ENCODE measurements around the gene GNAQ. TPM values are rescaled to one million over a fixed set of nuclear protein-coding genes. Genes with fewer than 3 reads are reported as not detected.
A peak's percentile ranks its signal among the peaks of the same experiment; 100 is the strongest.

Gene GNAQ
- total RNA-seq, 1 donor from 2014 or later, result 46.9 TPM

DNA sequence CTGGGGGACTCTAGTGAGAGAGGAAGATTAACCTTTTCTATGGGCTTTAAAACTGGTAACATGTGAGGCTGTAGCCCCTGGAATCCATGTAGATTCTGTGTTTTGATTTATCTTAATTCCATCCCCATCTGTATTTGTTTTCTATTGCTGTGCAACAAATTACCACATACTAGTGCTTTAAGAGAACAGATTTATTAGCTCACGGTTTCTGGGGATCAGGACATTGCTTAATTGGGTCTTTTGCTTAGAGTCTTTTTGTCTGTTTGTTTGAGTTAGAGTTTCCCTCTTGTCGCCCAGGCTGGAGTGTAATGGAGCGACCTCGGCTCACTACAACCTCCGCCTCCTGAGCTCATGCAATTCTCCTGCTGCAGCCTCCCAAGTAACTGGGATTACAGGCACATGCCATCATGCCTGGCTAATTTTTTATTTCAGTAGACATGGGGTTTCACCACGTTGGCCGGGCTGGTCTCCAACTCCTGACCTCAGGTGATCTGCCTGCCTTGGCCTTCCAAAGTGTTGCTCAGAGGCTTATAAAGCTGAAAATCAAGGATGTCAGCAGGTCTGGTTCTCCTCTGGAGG lies 353.6 kb downstream of the GNAQ start:
- Mint-ChIP-seq H3K4me1 (peaks cover 13% of the 10 kb centered on the region), H3K27me3 (ENCODE audit: low read depth) (no peaks in the 10 kb centered on the region), H3K9me3 (no peaks in the 10 kb centered on the region), H3K27ac (no peak overlapping the region), H3K36me3 (no peaks in the 10 kb centered on the region), H3K4me3 (no peak overlapping the region)
- TF ChIP-seq, protein P1, sequence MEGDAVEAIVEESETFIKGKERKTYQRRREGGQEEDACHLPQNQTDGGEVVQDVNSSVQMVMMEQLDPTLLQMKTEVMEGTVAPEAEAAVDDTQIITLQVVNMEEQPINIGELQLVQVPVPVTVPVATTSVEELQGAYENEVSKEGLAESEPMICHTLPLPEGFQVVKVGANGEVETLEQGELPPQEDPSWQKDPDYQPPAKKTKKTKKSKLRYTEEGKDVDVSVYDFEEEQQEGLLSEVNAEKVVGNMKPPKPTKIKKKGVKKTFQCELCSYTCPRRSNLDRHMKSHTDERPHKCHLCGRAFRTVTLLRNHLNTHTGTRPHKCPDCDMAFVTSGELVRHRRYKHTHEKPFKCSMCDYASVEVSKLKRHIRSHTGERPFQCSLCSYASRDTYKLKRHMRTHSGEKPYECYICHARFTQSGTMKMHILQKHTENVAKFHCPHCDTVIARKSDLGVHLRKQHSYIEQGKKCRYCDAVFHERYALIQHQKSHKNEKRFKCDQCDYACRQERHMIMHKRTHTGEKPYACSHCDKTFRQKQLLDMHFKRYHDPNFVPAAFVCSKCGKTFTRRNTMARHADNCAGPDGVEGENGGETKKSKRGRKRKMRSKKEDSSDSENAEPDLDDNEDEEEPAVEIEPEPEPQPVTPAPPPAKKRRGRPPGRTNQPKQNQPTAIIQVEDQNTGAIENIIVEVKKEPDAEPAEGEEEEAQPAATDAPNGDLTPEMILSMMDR (IDR thresholded peaks at IDR 0.05; ENCODE audit: unreplicated experiment), result no peak
- DNase-seq (ENCODE audit: low spot score in 2 of 2, unreplicated experiment in 2 of 2), result no peak

DNA sequence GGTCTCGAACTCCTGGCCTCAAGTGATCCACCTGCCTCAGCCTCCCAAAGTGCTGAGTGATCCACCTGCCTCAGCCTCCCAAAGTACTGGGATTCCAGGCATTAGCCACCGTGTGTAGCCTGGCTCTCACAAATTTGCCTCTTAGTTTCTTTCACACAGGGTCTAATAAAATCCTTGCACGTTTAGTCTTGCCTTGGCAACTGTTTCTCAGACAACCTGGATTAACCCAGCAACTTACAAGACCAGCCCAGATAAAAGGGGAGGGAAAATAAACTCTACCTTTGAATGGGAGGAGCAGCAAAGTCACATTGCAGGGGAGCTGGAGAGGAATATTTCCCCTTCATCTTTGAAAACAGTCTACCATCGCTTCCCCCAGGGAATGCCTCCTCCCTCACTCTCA lies 354.2 kb downstream of the GNAQ start:
- H3K9me3 Mint-ChIP-seq, result no peaks in the 10 kb centered on the region
- H3K27me3 Mint-ChIP-seq (ENCODE audit: low read depth), result no peaks in the 10 kb centered on the region
- no peaks in the 10 kb centered on the region for H3K36me3 Mint-ChIP-seq
- DNase-seq (ENCODE audit: low spot score in 2 of 2, unreplicated experiment in 2 of 2), result no peak
- no peak overlapping the region for H3K27ac Mint-ChIP-seq
- TF ChIP-seq, protein P1 (IDR thresholded peaks at IDR 0.05; ENCODE audit: unreplicated experiment), result no peak
- peaks cover 16% of the 10 kb centered on the region for H3K4me1 Mint-ChIP-seq
- H3K4me3 Mint-ChIP-seq, result no peak overlapping the region

DNA sequence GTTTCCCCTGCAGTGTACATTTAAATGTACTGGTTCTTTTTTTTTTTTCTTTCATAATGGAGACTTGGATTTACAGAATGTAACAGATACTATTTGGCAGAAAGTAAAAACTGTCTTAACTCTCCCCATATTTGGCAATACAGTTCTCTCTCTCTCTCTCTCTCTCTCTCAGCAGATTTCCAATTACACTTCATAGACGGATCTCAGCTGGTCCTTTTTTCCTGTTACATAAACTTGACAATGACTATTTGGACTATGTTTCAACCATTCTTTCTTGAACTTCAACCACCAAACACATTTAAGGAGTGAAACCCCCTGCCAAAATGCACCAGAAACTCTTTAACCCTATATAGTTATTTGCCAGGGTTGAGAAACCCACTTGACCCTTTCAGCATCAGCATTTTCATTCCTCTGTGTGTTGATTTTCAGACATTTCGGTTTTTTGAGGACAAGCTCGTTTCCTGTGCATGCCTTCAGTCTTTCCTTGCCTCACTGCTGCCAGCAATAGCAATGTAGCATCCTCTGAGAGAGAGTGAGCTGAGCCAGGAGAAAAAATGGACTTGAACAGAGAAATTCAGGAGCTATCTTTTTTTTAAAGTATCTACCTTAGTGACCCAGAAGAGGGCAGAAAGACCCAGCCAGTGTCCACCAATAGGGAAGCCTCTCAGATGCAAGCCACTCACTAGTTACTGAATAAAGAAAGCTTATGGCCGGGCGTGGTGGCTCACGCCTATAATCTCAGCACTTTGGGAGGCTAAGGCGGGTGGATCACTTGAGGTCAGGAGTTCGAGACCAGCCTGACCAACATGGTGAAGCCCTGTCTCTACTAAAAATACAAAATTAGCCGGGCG lies 357.4 kb downstream of the GNAQ start:
- no peaks in the 10 kb centered on the region for H3K9me3 Mint-ChIP-seq
- no peaks in the 10 kb centered on the region for H3K27me3 Mint-ChIP-seq (ENCODE audit: low read depth)
- H3K4me3 Mint-ChIP-seq, result no peak overlapping the region
- H3K4me1 Mint-ChIP-seq, result peaks cover 18% of the 10 kb centered on the region
- H3K36me3 Mint-ChIP-seq, result no peaks in the 10 kb centered on the region
- peak overlapping the region; percentile 9 for H3K27ac Mint-ChIP-seq
- TF ChIP-seq, protein P1 (IDR thresholded peaks at IDR 0.05; ENCODE audit: unreplicated experiment), result no peak
- DNase-seq (ENCODE audit: low spot score in 2 of 2, unreplicated experiment in 2 of 2), result no peak

DNA sequence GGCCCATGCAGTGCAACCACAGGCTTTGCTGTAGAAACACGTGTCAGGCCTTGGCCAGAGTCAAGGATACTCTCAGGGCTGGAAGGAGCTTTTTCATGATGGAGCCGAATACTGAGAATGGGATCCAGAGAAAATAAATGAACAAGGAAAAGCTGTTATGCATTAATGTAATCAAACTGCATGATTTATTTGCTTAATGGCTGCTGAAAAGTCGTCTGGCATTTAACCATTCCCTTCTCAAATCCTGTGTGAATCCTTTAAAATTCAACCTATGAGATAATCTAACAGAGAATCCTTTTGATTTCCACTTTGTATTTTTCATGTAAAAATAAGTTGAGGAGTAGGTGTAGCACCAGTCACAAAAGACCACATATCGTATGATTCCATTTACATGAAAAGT lies 359.4 kb downstream of the GNAQ start:
- DNase-seq (ENCODE audit: low spot score in 2 of 2, unreplicated experiment in 2 of 2), result no peak
- peaks cover 12% of the 10 kb centered on the region for H3K4me1 Mint-ChIP-seq
- TF ChIP-seq, protein P1 (IDR thresholded peaks at IDR 0.05; ENCODE audit: unreplicated experiment), result no peak
- H3K9me3 Mint-ChIP-seq, result peaks cover 7% of the 10 kb centered on the region
- H3K36me3 Mint-ChIP-seq, result no peaks in the 10 kb centered on the region
- H3K27ac Mint-ChIP-seq, result peak overlapping the region; percentile 64
- H3K4me3 Mint-ChIP-seq, result no peak overlapping the region
- no peaks in the 10 kb centered on the region for H3K27me3 Mint-ChIP-seq (ENCODE audit: low read depth)

DNA sequence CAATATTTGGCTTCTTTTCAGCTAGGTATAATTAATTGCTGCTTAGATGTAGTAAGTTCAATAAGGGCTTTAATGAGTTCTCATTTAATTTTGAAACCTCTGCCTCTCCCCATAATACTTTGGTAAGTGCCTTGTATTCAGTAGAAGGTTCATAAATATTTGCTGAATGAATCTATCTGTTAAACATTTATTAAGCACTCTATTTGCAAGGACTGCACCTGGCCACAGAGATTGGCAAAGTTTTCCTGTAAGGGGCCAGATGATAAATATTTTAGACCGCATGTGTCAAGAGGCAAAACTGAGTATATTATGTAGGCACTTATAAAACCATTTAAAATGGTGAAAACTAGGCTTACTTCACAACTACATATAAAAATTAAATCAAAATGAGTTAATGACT lies 364.5 kb downstream of the GNAQ start:
- peaks cover 16% of the 10 kb centered on the region for H3K4me1 Mint-ChIP-seq
- H3K27ac Mint-ChIP-seq, result no peak overlapping the region
- TF ChIP-seq, protein P1 (IDR thresholded peaks at IDR 0.05; ENCODE audit: unreplicated experiment), result no peak
- H3K9me3 Mint-ChIP-seq, result peaks cover 7% of the 10 kb centered on the region
- no peak for DNase-seq (ENCODE audit: low spot score in 2 of 2, unreplicated experiment in 2 of 2)
- no peak overlapping the region for H3K4me3 Mint-ChIP-seq
- no peaks in the 10 kb centered on the region for H3K36me3 Mint-ChIP-seq
- H3K27me3 Mint-ChIP-seq (ENCODE audit: low read depth), result no peaks in the 10 kb centered on the region

Other genes starting within 250 kb of the GNAQ start
- gene CEP78, start 204.3 kb upstream of the GNAQ start, total RNA-seq, result 39.3 to 40.9 TPM (median 39.7 TPM) in 3 replicates